Measurements from ENCODE around the gene TRIL. TPM values are rescaled to one million over a fixed set of nuclear protein-coding genes. Genes with fewer than 3 reads are reported as not detected.
A peak's percentile ranks its signal among the peaks of the same experiment; 100 is the strongest.

Gene TRIL
- polyA plus RNA-seq, 3 donors: not detected

DNA sequence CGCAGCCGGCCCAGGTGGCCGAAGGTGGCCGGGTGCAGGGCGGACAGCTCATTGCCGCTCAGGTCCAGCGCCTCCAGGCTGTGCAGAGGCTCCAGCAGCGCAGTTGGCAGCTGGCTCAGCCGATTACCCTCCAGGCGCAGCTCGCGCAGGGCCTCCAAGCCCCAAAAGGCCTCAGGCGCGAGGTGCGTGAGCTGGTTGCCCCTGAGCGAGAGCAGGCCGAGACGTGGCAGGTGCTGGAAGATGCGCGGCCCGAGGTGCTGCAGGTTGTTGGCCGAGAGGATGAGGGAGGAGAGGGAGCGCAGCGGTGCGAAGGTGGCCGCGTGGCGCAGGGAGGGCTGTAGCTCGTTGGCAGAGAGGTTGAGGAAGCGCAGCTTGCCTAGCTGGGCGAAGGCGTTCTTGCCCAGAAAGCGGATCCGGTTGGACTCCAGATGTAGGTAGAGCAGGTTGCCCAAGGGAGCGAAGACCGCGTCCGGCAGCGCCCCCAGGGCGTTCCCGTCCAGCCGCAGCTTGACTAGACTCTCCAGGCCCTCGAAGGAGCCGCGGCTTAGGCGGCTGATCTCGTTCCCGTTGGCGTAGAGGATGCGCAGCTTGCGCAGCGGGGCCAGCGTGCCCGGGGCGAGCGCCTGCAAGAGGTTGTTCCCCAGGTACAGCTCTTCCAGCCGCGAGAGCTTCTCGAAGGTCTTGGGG, 923 bp downstream of the TRIL start:
- peak overlapping the region; percentile 21 to 74 (median 22) for H3K4me3 ChIP-seq (replicated peaks in 1 of 3; ENCODE audit: low read depth in 2 of 3, low read length in 3 of 3)
- peaks cover 29% of the 10 kb centered on the region for H3K4me1 Mint-ChIP-seq
- peaks cover 37 to 38% of the 10 kb centered on the region in 2 donors for H3K4me1 ChIP-seq (ENCODE audit: control insufficient read depth in 1 of 2, insufficient read depth in 2 of 2, low read length in 2 of 2)
- H3K4me3 Mint-ChIP-seq: peak overlapping the region; percentile 70 to 94
- peaks cover 60 to 96% of the 10 kb centered on the region in 2 donors for H3K27me3 ChIP-seq (ENCODE audit: control insufficient read depth in 2 of 2, insufficient read depth in 2 of 2, low read length in 2 of 2)
- H3K9me3 Mint-ChIP-seq: peaks cover 0 to 18% (median 12%) of the 10 kb centered on the region in 7 donors
- no peak overlapping the region for H3K27ac Mint-ChIP-seq
- H3K9ac ChIP-seq (ENCODE audit: insufficient read depth, low read length, poor library complexity, severe bottlenecking): no peak overlapping the region
- peak overlapping the region; percentile 82 for H2AFZ ChIP-seq (ENCODE audit: insufficient read depth, low read depth, low read length, poor library complexity, severe bottlenecking)
- peaks cover 0 to 9% of the 10 kb centered on the region in 2 donors for H3K36me3 Mint-ChIP-seq
- H3K36me3 ChIP-seq (replicated peaks in 1 of 2; ENCODE audit: control insufficient read depth in 1 of 2, insufficient read depth in 2 of 2, low read length in 2 of 2): no peaks in the 10 kb centered on the region
- peaks cover 2 to 23% of the 10 kb centered on the region in 2 donors for H3K9me3 ChIP-seq (replicated peaks in 1 of 2; ENCODE audit: control insufficient read depth in 1 of 2, insufficient read depth in 1 of 2, low read length in 2 of 2)
- WGBS (ENCODE audit: insufficient coverage): 5% methylated on average over 59 of the region's 59 CpGs
- TF ChIP-seq, protein P1, sequence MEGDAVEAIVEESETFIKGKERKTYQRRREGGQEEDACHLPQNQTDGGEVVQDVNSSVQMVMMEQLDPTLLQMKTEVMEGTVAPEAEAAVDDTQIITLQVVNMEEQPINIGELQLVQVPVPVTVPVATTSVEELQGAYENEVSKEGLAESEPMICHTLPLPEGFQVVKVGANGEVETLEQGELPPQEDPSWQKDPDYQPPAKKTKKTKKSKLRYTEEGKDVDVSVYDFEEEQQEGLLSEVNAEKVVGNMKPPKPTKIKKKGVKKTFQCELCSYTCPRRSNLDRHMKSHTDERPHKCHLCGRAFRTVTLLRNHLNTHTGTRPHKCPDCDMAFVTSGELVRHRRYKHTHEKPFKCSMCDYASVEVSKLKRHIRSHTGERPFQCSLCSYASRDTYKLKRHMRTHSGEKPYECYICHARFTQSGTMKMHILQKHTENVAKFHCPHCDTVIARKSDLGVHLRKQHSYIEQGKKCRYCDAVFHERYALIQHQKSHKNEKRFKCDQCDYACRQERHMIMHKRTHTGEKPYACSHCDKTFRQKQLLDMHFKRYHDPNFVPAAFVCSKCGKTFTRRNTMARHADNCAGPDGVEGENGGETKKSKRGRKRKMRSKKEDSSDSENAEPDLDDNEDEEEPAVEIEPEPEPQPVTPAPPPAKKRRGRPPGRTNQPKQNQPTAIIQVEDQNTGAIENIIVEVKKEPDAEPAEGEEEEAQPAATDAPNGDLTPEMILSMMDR (IDR thresholded peaks at IDR 0.05): no peak
- intact Hi-C loops (cut with micrococcal nuclease): loop anchor here in 1 of 2 donors (10.0 kb wide), 1 partner anchor 148 kb away; no protein-coding TSS in a partner anchor
- H4K20me1 ChIP-seq (ENCODE audit: insufficient read depth, low read length): no peaks in the 10 kb centered on the region
- H3K27me3 Mint-ChIP-seq (ENCODE audit: low read depth in 3 of 3): peaks cover 72 to 97% (median 75%) of the 10 kb centered on the region in 3 donors
- DNase-seq: peak; percentile 30 to 41 (median 37)
- peak overlapping the region; percentile 82 for H3K4me2 ChIP-seq (replicated peaks; ENCODE audit: extremely low read depth, low read length, poor library complexity, severe bottlenecking)
- H3K79me2 ChIP-seq (ENCODE audit: insufficient read depth, low read length): no peaks in the 10 kb centered on the region
- H3K27ac ChIP-seq (ENCODE audit: low read depth in 1 of 2, low read length in 2 of 2): no peak overlapping the region

DNA sequence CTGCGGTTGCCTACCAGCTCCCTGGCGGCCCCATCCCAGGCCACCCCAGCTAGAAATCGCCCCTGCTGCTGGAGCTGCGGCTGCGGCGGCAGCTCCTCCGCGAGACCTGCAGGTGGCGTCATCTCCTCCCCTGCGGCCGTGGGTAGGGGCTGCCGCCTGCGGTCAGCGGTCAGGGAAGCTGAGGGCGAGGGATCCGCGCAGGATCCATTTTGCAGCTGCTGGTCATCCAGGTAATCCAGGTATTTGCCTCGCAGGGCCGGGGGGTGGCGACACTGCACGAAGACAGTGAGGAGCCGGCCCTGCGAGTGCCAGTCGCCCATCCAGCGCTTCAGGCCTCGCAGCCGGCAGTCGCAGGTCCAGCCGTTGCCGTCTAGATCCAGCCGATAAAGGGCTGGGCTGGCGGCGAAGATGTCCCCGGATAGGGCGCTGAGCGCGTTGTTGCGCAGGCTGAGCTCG, 1.5 kb downstream of the TRIL start:
- no peaks in the 10 kb centered on the region for H3K36me3 ChIP-seq (replicated peaks in 1 of 2; ENCODE audit: control insufficient read depth in 1 of 2, insufficient read depth in 2 of 2, low read length in 2 of 2)
- H3K9me3 Mint-ChIP-seq: peaks cover 0 to 18% (median 12%) of the 10 kb centered on the region in 7 donors
- peak overlapping the region; percentile 21 to 74 (median 22) for H3K4me3 ChIP-seq (replicated peaks in 1 of 3; ENCODE audit: low read depth in 2 of 3, low read length in 3 of 3)
- H4K20me1 ChIP-seq (ENCODE audit: insufficient read depth, low read length): no peaks in the 10 kb centered on the region
- intact Hi-C loops (cut with micrococcal nuclease): loop anchor here in 1 of 2 donors (10.0 kb wide), 1 partner anchor 148 kb away; no protein-coding TSS in a partner anchor
- peaks cover 67 to 96% (median 79%) of the 10 kb centered on the region in 3 donors for H3K27me3 Mint-ChIP-seq (ENCODE audit: low read depth in 3 of 3)
- peaks cover 65 to 96% of the 10 kb centered on the region in 2 donors for H3K27me3 ChIP-seq (ENCODE audit: control insufficient read depth in 2 of 2, insufficient read depth in 2 of 2, low read length in 2 of 2)
- no peak overlapping the region for H3K27ac Mint-ChIP-seq
- peak overlapping the region; percentile 82 for H2AFZ ChIP-seq (ENCODE audit: insufficient read depth, low read depth, low read length, poor library complexity, severe bottlenecking)
- no peak overlapping the region for H3K27ac ChIP-seq (ENCODE audit: low read depth in 1 of 2, low read length in 2 of 2)
- peaks cover 37 to 38% of the 10 kb centered on the region in 2 donors for H3K4me1 ChIP-seq (ENCODE audit: control insufficient read depth in 1 of 2, insufficient read depth in 2 of 2, low read length in 2 of 2)
- H3K4me3 Mint-ChIP-seq: peak overlapping the region; percentile 70 to 94
- peaks cover 29% of the 10 kb centered on the region for H3K4me1 Mint-ChIP-seq
- H3K79me2 ChIP-seq (ENCODE audit: insufficient read depth, low read length): no peaks in the 10 kb centered on the region
- peak overlapping the region; percentile 38 for H3K9ac ChIP-seq (ENCODE audit: insufficient read depth, low read length, poor library complexity, severe bottlenecking)
- H3K36me3 Mint-ChIP-seq: peaks cover 0 to 9% of the 10 kb centered on the region in 2 donors
- TF ChIP-seq, protein P1 (IDR thresholded peaks at IDR 0.05): peak; percentile 64
- DNase-seq: peak; percentile 16 to 45 (median 16)
- H3K4me2 ChIP-seq (replicated peaks; ENCODE audit: extremely low read depth, low read length, poor library complexity, severe bottlenecking): peak overlapping the region; percentile 82
- H3K9me3 ChIP-seq (replicated peaks in 1 of 2; ENCODE audit: control insufficient read depth in 1 of 2, insufficient read depth in 1 of 2, low read length in 2 of 2): peaks cover 2 to 23% of the 10 kb centered on the region in 2 donors
- WGBS (ENCODE audit: insufficient coverage): under 1% methylated on average over 39 of the region's 39 CpGs
